Central memory CD8-positive, alpha-beta T cell (primary cell): Measurements from ENCODE around the gene UBE2L6.

Experiments used
- ATAC-seq: fragments of 150-1000 bp; cut with Tn5 transposase; replicated peaks from 2 replicates; pipeline ENCODE4 v1.10.0; 2022; ENCODE audit warnings: mild to moderate bottlenecking, moderate FRiP score, moderate number of reproducible peaks; ENCODE audit not compliant: poor library complexity, severe bottlenecking; ENCODE audit errors: extremely low read depth
- DNase-seq, 2 donors: peaks; one replicate each; pipeline ENCODE4 v3.0.0; 2021; ENCODE audit warnings: low spot score in 2 of 2
- H3K27ac Mint-ChIP-seq: one replicate; pipeline ENCODE4 v1.8.0; 2022; ENCODE audit warnings: low read depth, mild to moderate bottlenecking, moderate library complexity, mixed read lengths
- H3K27me3 Mint-ChIP-seq: one replicate; pipeline ENCODE4 v1.8.0; 2022; ENCODE audit warnings: mixed read lengths
- H3K36me3 Mint-ChIP-seq: one replicate; pipeline ENCODE4 v1.8.0; 2022; ENCODE audit warnings: mild to moderate bottlenecking, moderate library complexity, mixed read lengths; ENCODE audit not compliant: insufficient read depth
- H3K4me1 Mint-ChIP-seq: one replicate; pipeline ENCODE4 v1.8.0; 2022; ENCODE audit warnings: mixed read lengths
- H3K4me3 Mint-ChIP-seq: one replicate; pipeline ENCODE4 v1.8.0; 2022; ENCODE audit warnings: mild to moderate bottlenecking, moderate library complexity, mixed read lengths
- H3K9me3 Mint-ChIP-seq: one replicate; pipeline ENCODE4 v1.8.0; 2022; ENCODE audit warnings: mixed read lengths

UBE2L6 gene

GRCh38 chr11:57567515-57568329, at the start of gene UBE2L6:
Gene UBE2L6, minus strand, starts transcription at chr11:57567672. Its CDS starts 61 bp downstream, at chr11:57567611.
- Mint-ChIP-seq H3K27ac (peak within 1 kb of the TSS; percentile 96), H3K9me3 (no peaks in the 10 kb centered on the region)

GRCh38 chr11:57616595-57616994, 49.1 kb upstream of the UBE2L6 start:
- H3K27ac Mint-ChIP-seq = no peak overlapping the region
- no peaks in the 10 kb centered on the region for H3K4me1 Mint-ChIP-seq
- H3K27me3 Mint-ChIP-seq = peaks cover 62% of the 10 kb centered on the region
- DNase-seq (no peak), ATAC-seq (no peak)
- no peaks in the 10 kb centered on the region for H3K36me3 Mint-ChIP-seq
- no peaks in the 10 kb centered on the region for H3K9me3 Mint-ChIP-seq
- H3K4me3 Mint-ChIP-seq = no peak overlapping the region

More at GRCh38 chr11:57567515-57568329, at the start of gene UBE2L6:
- peaks cover 17% of the 10 kb centered on the region for H3K36me3 Mint-ChIP-seq
- peak within 1 kb of the TSS; percentile 95 for H3K4me3 Mint-ChIP-seq
- DNase-seq = peak; percentile 46 to 54
- ATAC-seq = peak; percentile 75
- H3K4me1 Mint-ChIP-seq = peaks cover 53% of the 10 kb centered on the region
- H3K27me3 Mint-ChIP-seq = no peaks in the 10 kb centered on the region

GRCh38 chr11:57615308-57615707, 47.8 kb upstream of the UBE2L6 start:
- Mint-ChIP-seq H3K4me1 (no peaks in the 10 kb centered on the region), H3K4me3 (no peak overlapping the region), H3K27me3 (peaks cover 58% of the 10 kb centered on the region), H3K9me3 (no peaks in the 10 kb centered on the region), H3K27ac (no peak overlapping the region), H3K36me3 (no peaks in the 10 kb centered on the region)
- no peak for DNase-seq
- no peak for ATAC-seq

GRCh38 chr11:57614234-57614772, 46.8 kb upstream of the UBE2L6 start:
- H3K4me3 Mint-ChIP-seq = no peak overlapping the region

GRCh38 chr11:57610170-57610569, 42.7 kb upstream of the UBE2L6 start:
- no peak for DNase-seq
- Mint-ChIP-seq H3K27me3 (peaks cover 62% of the 10 kb centered on the region), H3K27ac (no peak overlapping the region), H3K36me3 (no peaks in the 10 kb centered on the region), H3K9me3 (no peaks in the 10 kb centered on the region), H3K4me1 (no peaks in the 10 kb centered on the region), H3K4me3 (no peak overlapping the region)
- no peak for ATAC-seq

More at GRCh38 chr11:57614234-57614772, 46.8 kb upstream of the UBE2L6 start:
- H3K4me1 Mint-ChIP-seq = no peaks in the 10 kb centered on the region
- H3K9me3 Mint-ChIP-seq = no peaks in the 10 kb centered on the region
- peaks cover 56% of the 10 kb centered on the region for H3K27me3 Mint-ChIP-seq
- H3K27ac Mint-ChIP-seq = no peak overlapping the region
- DNase-seq (no peak), ATAC-seq (no peak)
- no peaks in the 10 kb centered on the region for H3K36me3 Mint-ChIP-seq

GRCh38 chr11:57605028-57605420, 37.6 kb upstream of the UBE2L6 start:
- Mint-ChIP-seq H3K27me3 (peaks cover 30% of the 10 kb centered on the region), H3K9me3 (no peaks in the 10 kb centered on the region), H3K27ac (no peak overlapping the region), H3K36me3 (no peaks in the 10 kb centered on the region), H3K4me3 (no peak overlapping the region), H3K4me1 (no peaks in the 10 kb centered on the region)
- ATAC-seq (no peak), DNase-seq (no peak)

- no peaks in the 10 kb centered on the region for H3K9me3 Mint-ChIP-seq
- DNase-seq (no peak), ATAC-seq (no peak)
- no peaks in the 10 kb centered on the region for H3K4me1 Mint-ChIP-seq
- H3K4me3 Mint-ChIP-seq = no peak overlapping the region
- H3K36me3 Mint-ChIP-seq = no peaks in the 10 kb centered on the region
- H3K27ac Mint-ChIP-seq = no peak overlapping the region
- H3K27me3 Mint-ChIP-seq = peaks cover 36% of the 10 kb centered on the region
These were observed 37.0 kb upstream of the UBE2L6 start for GRCh38 chr11:57604296-57605027.

- Mint-ChIP-seq H3K36me3 (no peaks in the 10 kb centered on the region), H3K9me3 (no peaks in the 10 kb centered on the region), H3K27me3 (peaks cover 53% of the 10 kb centered on the region), H3K27ac (no peak overlapping the region), H3K4me1 (no peaks in the 10 kb centered on the region), H3K4me3 (no peak overlapping the region)
- no peak for ATAC-seq
- no peak for DNase-seq
These were observed 33.8 kb upstream of the UBE2L6 start for GRCh38 chr11:57601297-57601696.

- H3K4me3 Mint-ChIP-seq = no peak overlapping the region
- H3K9me3 Mint-ChIP-seq = no peaks in the 10 kb centered on the region
- no peak overlapping the region for H3K27ac Mint-ChIP-seq
- peaks cover 63% of the 10 kb centered on the region for H3K27me3 Mint-ChIP-seq
- no peaks in the 10 kb centered on the region for H3K36me3 Mint-ChIP-seq
- no peaks in the 10 kb centered on the region for H3K4me1 Mint-ChIP-seq
- DNase-seq (no peak), ATAC-seq (no peak)
These were observed 31.9 kb upstream of the UBE2L6 start for GRCh38 chr11:57599381-57599780.

- Mint-ChIP-seq H3K36me3 (no peaks in the 10 kb centered on the region), H3K27ac (no peak overlapping the region), H3K9me3 (no peaks in the 10 kb centered on the region), H3K4me3 (no peak overlapping the region), H3K27me3 (peaks cover 69% of the 10 kb centered on the region), H3K4me1 (no peaks in the 10 kb centered on the region)
- DNase-seq (no peak), ATAC-seq (no peak)
These were observed 31.3 kb upstream of the UBE2L6 start for GRCh38 chr11:57598831-57599155.

GRCh38 chr11:57597916-57598830, 30.7 kb upstream of the UBE2L6 start:
- Mint-ChIP-seq H3K4me1 (no peaks in the 10 kb centered on the region), H3K4me3 (no peak overlapping the region), H3K27me3 (peaks cover 70% of the 10 kb centered on the region)

GRCh38 chr11:57597461-57597915, 30.0 kb upstream of the UBE2L6 start, which contains the start of gene SERPING1:
Gene SERPING1, plus strand, starts transcription at chr11:57597685. Its CDS starts 586 bp downstream, at chr11:57598271.
- Mint-ChIP-seq H3K27ac (no peak within 1 kb of the TSS), H3K4me3 (no peak within 1 kb of the TSS), H3K4me1 (no peaks in the 10 kb centered on the region), H3K9me3 (no peaks in the 10 kb centered on the region), H3K36me3 (no peaks in the 10 kb centered on the region), H3K27me3 (peaks cover 77% of the 10 kb centered on the region)
- ATAC-seq (no peak), DNase-seq (no peak)

More at GRCh38 chr11:57597916-57598830, 30.7 kb upstream of the UBE2L6 start:
- Mint-ChIP-seq H3K27ac (no peak overlapping the region), H3K9me3 (no peaks in the 10 kb centered on the region), H3K36me3 (no peaks in the 10 kb centered on the region)
- DNase-seq (no peak), ATAC-seq (no peak)
